ENCODE measurements around the gene MEGF8.

GRCh38 chr19:42290523-42291434 is 34.7 kb upstream of the MEGF8 start:
- TF ChIP-seq CTCF (IDR thresholded peaks at IDR 0.05; ENCODE audit: low read depth, low read length, missing input control) (peak; percentile 25), RAD21 (IDR thresholded peaks at IDR 0.05) (peak in 1 of 2 donors; percentile 44), FOXA1 (IDR thresholded peaks at IDR 0.05) (no peak), SP1 (IDR thresholded peaks at IDR 0.05) (no peak), REST (IDR thresholded peaks at IDR 0.05) (no peak), YY1 (IDR thresholded peaks at IDR 0.05) (no peak), JUND (IDR thresholded peaks at IDR 0.05) (no peak), TAF1 (conservative IDR thresholded peaks at IDR 0.05) (no peak), EGR1 (IDR thresholded peaks at IDR 0.05; ENCODE audit: low read depth in 2 of 2) (no peak)

Data from liver (tissue), 3 donors.